Neural crest cell (in vitro differentiated cells): ENCODE results near the gene MATR3. TPM values are rescaled to one million over a fixed set of nuclear protein-coding genes. Genes with fewer than 3 reads are reported as not detected.

Experiments used
- DNase-seq: peaks from one replicate; pipeline ENCODE4 v3.0.0; 2021; ENCODE audit warnings: low read depth, mixed read lengths, low spot score
- H3K27ac Mint-ChIP-seq: one replicate; pipeline ENCODE4 v1.8.0; 2021; ENCODE audit warnings: mild to moderate bottlenecking, mixed read lengths; ENCODE audit not compliant: unreplicated experiment
- H3K27me3 Mint-ChIP-seq: 2 replicates; pipeline ENCODE4 v1.8.0; 2021; ENCODE audit warnings: low read depth, mild to moderate bottlenecking, mixed read lengths
- H3K36me3 Mint-ChIP-seq: 2 replicates; pipeline ENCODE4 v1.8.0; 2021; ENCODE audit warnings: low read depth, mild to moderate bottlenecking, mixed read lengths
- H3K4me1 Mint-ChIP-seq: 2 replicates; pipeline ENCODE4 v1.8.0; 2021; ENCODE audit warnings: mixed read lengths
- H3K4me3 Mint-ChIP-seq: one replicate; pipeline ENCODE4 v1.8.0; 2021; ENCODE audit warnings: mild to moderate bottlenecking, mixed read lengths
- H3K9me3 Mint-ChIP-seq: 2 replicates; pipeline ENCODE4 v1.8.0; 2021; ENCODE audit warnings: mixed read lengths
- CTCF ChIP-seq: fragments of 200-600 bp; sonication (generic); conservative IDR thresholded peaks from 2 replicates; pipeline ENCODE4 v1.5.0; 2021; ENCODE audit warnings: antibody characterized with exemption, mild to moderate bottlenecking
- total RNA-seq: library from RNA; stranded (reverse); gene quantifications from 2 replicates; pipeline ENCODE4 v1.2.1, GENCODE V29; 2021

MATR3 gene
- total RNA-seq, 1 donor from 2014 or later: 329 TPM

GRCh38 chr5:139262742-139263445, 30.6 kb upstream of the MATR3 start:
- Mint-ChIP-seq H3K27ac (no peak overlapping the region), H3K27me3 (no peaks in the 10 kb centered on the region), H3K4me3 (no peak overlapping the region), H3K36me3 (no peaks in the 10 kb centered on the region), H3K4me1 (peaks cover 22% of the 10 kb centered on the region), H3K9me3 (no peaks in the 10 kb centered on the region)
- peak; percentile 88 for TF ChIP-seq CTCF
- peak; percentile 64 for DNase-seq

- DNase-seq: no peak
- no peaks in the 10 kb centered on the region for H3K9me3 Mint-ChIP-seq
- no peak overlapping the region for H3K4me3 Mint-ChIP-seq
- H3K36me3 Mint-ChIP-seq: no peaks in the 10 kb centered on the region
- no peak for TF ChIP-seq CTCF
- no peak overlapping the region for H3K27ac Mint-ChIP-seq
- peaks cover 28% of the 10 kb centered on the region for H3K4me1 Mint-ChIP-seq
- H3K27me3 Mint-ChIP-seq: no peaks in the 10 kb centered on the region
These were observed 30.0 kb upstream of the MATR3 start for GRCh38 chr5:139263536-139263935.

GRCh38 chr5:139263946-139264345, 29.6 kb upstream of the MATR3 start:
- Mint-ChIP-seq H3K27ac (no peak overlapping the region), H3K36me3 (no peaks in the 10 kb centered on the region), H3K9me3 (no peaks in the 10 kb centered on the region), H3K4me1 (peaks cover 33% of the 10 kb centered on the region), H3K4me3 (no peak overlapping the region), H3K27me3 (no peaks in the 10 kb centered on the region)
- TF ChIP-seq CTCF: no peak
- DNase-seq: no peak

- H3K4me1 Mint-ChIP-seq: peaks cover 34% of the 10 kb centered on the region
- H3K4me3 Mint-ChIP-seq: no peak overlapping the region
- H3K36me3 Mint-ChIP-seq: no peaks in the 10 kb centered on the region
- H3K27ac Mint-ChIP-seq: no peak overlapping the region
- no peak for DNase-seq
- TF ChIP-seq CTCF: no peak
- no peaks in the 10 kb centered on the region for H3K9me3 Mint-ChIP-seq
- H3K27me3 Mint-ChIP-seq: no peaks in the 10 kb centered on the region
These were observed 28.5 kb upstream of the MATR3 start for GRCh38 chr5:139265001-139265400.

- no peak for TF ChIP-seq CTCF
- peaks cover 36% of the 10 kb centered on the region for H3K4me1 Mint-ChIP-seq
- DNase-seq: no peak
- no peak overlapping the region for H3K27ac Mint-ChIP-seq
- no peak overlapping the region for H3K4me3 Mint-ChIP-seq
- H3K9me3 Mint-ChIP-seq: no peaks in the 10 kb centered on the region
- H3K36me3 Mint-ChIP-seq: no peaks in the 10 kb centered on the region
- no peaks in the 10 kb centered on the region for H3K27me3 Mint-ChIP-seq
These were observed 27.3 kb upstream of the MATR3 start for GRCh38 chr5:139266236-139266635.
